Measurements from ENCODE around the gene PPFIBP1. TPM values are rescaled to one million over a fixed set of nuclear protein-coding genes. Genes with fewer than 3 reads are reported as not detected.

The PPFIBP1 gene
- total RNA-seq, 1 donor from 2014 or later = 136 TPM

- no peak for ATAC-seq
- peaks cover 57% of the 10 kb centered on the region for H3K36me3 ChIP-seq
- intact Hi-C loops (cut with DNase I) = no loop called here
- no peak for TF ChIP-seq CTCF (IDR thresholded peaks at IDR 0.05)
- no peak overlapping the region for H3K4me3 ChIP-seq
- H3K27me3 ChIP-seq = no peaks in the 10 kb centered on the region
- H3K27ac ChIP-seq = no peak overlapping the region
- no peak for DNase-seq
- no peaks in the 10 kb centered on the region for H3K4me1 ChIP-seq
- H3K9me3 ChIP-seq = no peaks in the 10 kb centered on the region
Measured at GRCh38 chr12:27695556-27696292, 171.7 kb downstream of the PPFIBP1 start.

GRCh38 chr12:27696293-27696652 is 172.3 kb downstream of the PPFIBP1 start, which contains the start of gene REP15:
Gene REP15, plus strand, starts transcription at chr12:27696447. Its CDS starts 116 bp downstream, at chr12:27696563.
- H3K4me1 ChIP-seq = no peaks in the 10 kb centered on the region
- H3K9me3 ChIP-seq = no peaks in the 10 kb centered on the region
- ATAC-seq = no peak
- no peak for TF ChIP-seq CTCF (IDR thresholded peaks at IDR 0.05)
- H3K36me3 ChIP-seq = peaks cover 51% of the 10 kb centered on the region
- no peak for DNase-seq
- no peaks in the 10 kb centered on the region for H3K27me3 ChIP-seq
- intact Hi-C loops (cut with DNase I) = no loop called here
- no peak within 1 kb of the TSS for H3K27ac ChIP-seq
- H3K4me3 ChIP-seq = no peak within 1 kb of the TSS

- Histone ChIP-seq H3K4me1 (no peaks in the 10 kb centered on the region), H3K4me3 (no peak overlapping the region), H3K9me3 (no peaks in the 10 kb centered on the region), H3K27me3 (no peaks in the 10 kb centered on the region), H3K36me3 (peaks cover 44% of the 10 kb centered on the region), H3K27ac (no peak overlapping the region)
- TF ChIP-seq CTCF (IDR thresholded peaks at IDR 0.05) = no peak
- DNase-seq (no peak), ATAC-seq (no peak)
- intact Hi-C loops (cut with DNase I) = no loop called here
Measured at GRCh38 chr12:27696864-27697564, 173.0 kb downstream of the PPFIBP1 start.

GRCh38 chr12:27703720-27704452 is 179.9 kb downstream of the PPFIBP1 start:
- Histone ChIP-seq H3K4me3 (no peak overlapping the region), H3K27me3 (no peaks in the 10 kb centered on the region), H3K9me3 (no peaks in the 10 kb centered on the region), H3K36me3 (no peaks in the 10 kb centered on the region), H3K4me1 (no peaks in the 10 kb centered on the region), H3K27ac (no peak overlapping the region)
- TF ChIP-seq CTCF (IDR thresholded peaks at IDR 0.05) = peak; percentile 88
- ATAC-seq (peak; percentile 97), DNase-seq (no peak)
- intact Hi-C loops (cut with DNase I) = no loop called here

GRCh38 chr12:27705263-27705662 is 181.3 kb downstream of the PPFIBP1 start:
- H3K27ac ChIP-seq = no peak overlapping the region
- no peaks in the 10 kb centered on the region for H3K27me3 ChIP-seq
- no peak for DNase-seq
- no peaks in the 10 kb centered on the region for H3K36me3 ChIP-seq
- no peaks in the 10 kb centered on the region for H3K4me1 ChIP-seq
- intact Hi-C loops (cut with DNase I) = no loop called here
- no peak for ATAC-seq
- H3K4me3 ChIP-seq = no peak overlapping the region
- TF ChIP-seq CTCF (IDR thresholded peaks at IDR 0.05) = no peak
- no peaks in the 10 kb centered on the region for H3K9me3 ChIP-seq
